GM12874 (cell line): ENCODE results near the gene IL17RE.

Experiments used
- CTCF ChIP-seq: IDR thresholded peaks from 2 replicates; pipeline ENCODE4 v1.5.1; 2011; ENCODE audit warnings: low read depth, mild to moderate bottlenecking, control low read depth, low read length, moderate library complexity; ENCODE audit not compliant: insufficient read depth

The IL17RE gene

DNA sequence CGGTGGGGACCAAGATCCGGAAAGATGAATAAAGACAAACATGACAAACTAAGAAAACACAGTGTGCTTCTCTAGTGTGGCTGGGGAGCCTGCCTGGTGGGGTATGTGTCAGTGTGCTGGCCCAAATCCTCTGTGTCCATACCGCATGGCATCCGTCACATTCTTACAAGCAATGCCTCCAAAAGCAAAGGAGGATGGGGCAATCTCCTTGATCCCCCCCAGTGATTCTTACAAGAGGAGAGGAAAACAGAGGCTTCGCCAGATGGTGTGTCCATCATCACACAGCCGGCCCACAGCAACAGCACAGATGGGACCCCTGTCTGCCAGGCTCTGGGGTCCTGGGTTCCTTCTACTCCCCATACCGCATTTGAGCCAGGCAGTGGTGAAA lies 13.7 kb downstream of the IL17RE start:
- no peak for TF ChIP-seq CTCF

- no peak for TF ChIP-seq CTCF
Measured at GRCh38 chr3:9916734-9917680, 14.4 kb downstream of the IL17RE start, which contains the start of gene IL17RC. IL17RC (plus strand) TSS chr3:9917098; CDS start chr3:9917316, 218 bp downstream.

DNA sequence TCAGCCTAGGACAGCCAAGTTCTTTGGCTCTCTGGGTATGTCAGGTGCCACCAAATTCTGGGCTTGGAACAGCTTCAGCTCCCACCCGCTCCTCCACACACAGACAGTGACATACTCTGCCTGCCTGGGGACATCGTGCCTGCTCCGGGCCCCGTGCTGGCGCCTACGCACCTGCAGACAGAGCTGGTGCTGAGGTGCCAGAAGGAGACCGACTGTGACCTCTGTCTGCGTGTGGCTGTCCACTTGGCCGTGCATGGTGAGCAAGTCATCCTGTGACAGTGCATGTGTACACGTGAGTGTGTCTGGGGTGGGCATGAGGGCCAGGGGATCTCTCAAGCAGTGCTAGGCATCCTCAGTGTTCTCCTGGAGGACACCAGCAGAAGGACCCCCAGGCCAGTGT lies 15.2 kb downstream of the IL17RE start:
- TF ChIP-seq CTCF = no peak

- no peak for TF ChIP-seq CTCF
Measured at GRCh38 chr3:9918261-9919038, 15.8 kb downstream of the IL17RE start.

- no peak for TF ChIP-seq CTCF
Measured at GRCh38 chr3:9928158-9928557, 25.5 kb downstream of the IL17RE start.

- no peak for TF ChIP-seq CTCF
Measured at GRCh38 chr3:9930804-9931418, 28.3 kb downstream of the IL17RE start.

DNA sequence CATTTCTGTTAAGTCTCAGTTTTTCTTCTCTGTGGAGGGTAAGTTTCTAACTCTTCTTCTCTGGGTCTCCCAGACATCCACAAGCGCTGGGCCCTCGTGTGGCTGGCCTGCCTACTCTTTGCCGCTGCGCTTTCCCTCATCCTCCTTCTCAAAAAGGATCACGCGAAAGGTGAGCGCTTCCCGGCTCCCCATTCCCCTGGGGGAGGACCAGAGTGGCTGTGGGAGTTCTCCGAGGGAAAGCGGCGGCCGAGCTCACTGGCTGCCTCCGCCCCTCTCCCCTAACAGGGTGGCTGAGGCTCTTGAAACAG lies 29.8 kb downstream of the IL17RE start:
- no peak for TF ChIP-seq CTCF
